SK-N-SH treated with all-trans-retinoic acid at 6 μM for 48 hours (cell line): ENCODE data around the gene BUD23.

ENCODE experiments used
- ATAC-seq: fragments of 200-7000 bp; cut with Tn5 transposase; 3 replicates; pipeline ENCODE4 v1.9.1; 2020; ENCODE audit warnings: mild to moderate bottlenecking, moderate library complexity
- ARNTL ChIP-seq: fragments of 450-650 bp; formaldehyde crosslinking; IDR thresholded peaks from 2 replicates; pipeline ENCODE4 v1.5.0; 2020; ENCODE audit warnings: low read depth, mild to moderate bottlenecking, moderate library complexity, borderline replicate concordance
- BACH2 ChIP-seq: fragments of 250-450 bp; sonication (Bioruptor Pico); IDR thresholded peaks from 2 replicates; pipeline ENCODE4 v1.9.0; 2021; ENCODE audit warnings: mild to moderate bottlenecking, borderline replicate concordance
- CSDC2 ChIP-seq: fragments of 250-450 bp; sonication (Bioruptor Pico); IDR thresholded peaks from 2 replicates; pipeline ENCODE4 v1.5.0; 2020; ENCODE audit warnings: mild to moderate bottlenecking, moderate library complexity
- ESRRG ChIP-seq: fragments of 250-450 bp; sonication (Bioruptor Pico); IDR thresholded peaks from 2 replicates; pipeline ENCODE4 v1.6.1; 2021; ENCODE audit warnings: mild to moderate bottlenecking
- GLIS3 ChIP-seq: fragments of 250-450 bp; sonication (Bioruptor Pico); IDR thresholded peaks from 2 replicates; pipeline ENCODE4 v1.5.0; 2020; ENCODE audit warnings: mild to moderate bottlenecking, moderate library complexity
- ISL1 ChIP-seq: fragments of 250-450 bp; sonication (Bioruptor Pico); IDR thresholded peaks from 2 replicates; pipeline ENCODE4 v2.1.2; 2022; ENCODE audit warnings: mild to moderate bottlenecking, moderate library complexity
- OSR1 ChIP-seq: fragments of 250-450 bp; sonication (Bioruptor Pico); IDR thresholded peaks from 2 replicates; pipeline ENCODE4 v1.8.0; 2022; ENCODE audit warnings: moderate library complexity, mild to moderate bottlenecking, inconsistent platforms
- PPARA ChIP-seq: fragments of 250-450 bp; sonication (Bioruptor Pico); IDR thresholded peaks from 2 replicates; pipeline ENCODE4 v1.5.0; 2020; ENCODE audit warnings: mild to moderate bottlenecking, borderline replicate concordance
- RARB ChIP-seq: fragments of 250-450 bp; sonication (Bioruptor Pico); IDR thresholded peaks from 2 replicates; pipeline ENCODE4 v1.8.0; 2021; ENCODE audit warnings: mild to moderate bottlenecking, moderate library complexity
- SNAI2 ChIP-seq: fragments of 250-450 bp; sonication (Bioruptor Pico); IDR thresholded peaks from 2 replicates; pipeline ENCODE4 v1.5.0; 2020; ENCODE audit warnings: mild to moderate bottlenecking, moderate library complexity
- TCF4 ChIP-seq: fragments of 250-450 bp; sonication (Bioruptor Pico); IDR thresholded peaks from 2 replicates; pipeline ENCODE4 v1.8.0; 2021; ENCODE audit warnings: mild to moderate bottlenecking, moderate library complexity, borderline replicate concordance
- TOX ChIP-seq: fragments of 250-450 bp; sonication (Bioruptor Pico); IDR thresholded peaks from 2 replicates; pipeline ENCODE4 v1.8.0; 2021; ENCODE audit warnings: mild to moderate bottlenecking, moderate library complexity, borderline replicate concordance
- ZC3H10 ChIP-seq: fragments of 250-450 bp; sonication (Bioruptor Pico); IDR thresholded peaks from 2 replicates; pipeline ENCODE4 v1.5.1; 2021; ENCODE audit warnings: mild to moderate bottlenecking, moderate library complexity
- ZFP3 ChIP-seq: fragments of 250-450 bp; sonication (Bioruptor Pico); IDR thresholded peaks from 2 replicates; pipeline ENCODE4 v1.5.0; 2020; ENCODE audit warnings: mild to moderate bottlenecking, moderate library complexity
- ZFP30 ChIP-seq: fragments of 450-650 bp; formaldehyde crosslinking; IDR thresholded peaks from 2 replicates; pipeline ENCODE4 v1.5.0; 2022; ENCODE audit warnings: mild to moderate bottlenecking, moderate library complexity
- ZNF70 ChIP-seq: fragments of 450-650 bp; formaldehyde crosslinking; IDR thresholded peaks from 2 replicates; pipeline ENCODE4 v1.5.0; 2020; ENCODE audit warnings: mild to moderate bottlenecking, moderate library complexity
- ZNF8 ChIP-seq: fragments of 450-650 bp; formaldehyde crosslinking; IDR thresholded peaks from 2 replicates; pipeline ENCODE4 v1.5.0; 2020; ENCODE audit warnings: mild to moderate bottlenecking, moderate library complexity
- TF ChIP-seq, protein P1 (sequence below): fragments of 250-450 bp; sonication (Bioruptor Pico); IDR thresholded peaks from 2 replicates; pipeline ENCODE4 v1.5.1; 2021; ENCODE audit warnings: mild to moderate bottlenecking, moderate library complexity
- TF ChIP-seq, protein P2 (sequence below): fragments of 250-450 bp; sonication (Bioruptor Pico); IDR thresholded peaks from 2 replicates; pipeline ENCODE4 v1.8.0; 2020; ENCODE audit warnings: mild to moderate bottlenecking, moderate library complexity, borderline replicate concordance
- TF ChIP-seq, protein P3 (sequence below): fragments of 250-450 bp; sonication (Bioruptor Pico); IDR thresholded peaks from 2 replicates; pipeline ENCODE4 v1.5.0; 2020; ENCODE audit warnings: mild to moderate bottlenecking, moderate library complexity
- TF ChIP-seq, protein P4 (sequence below): fragments of 250-450 bp; sonication (Bioruptor Pico); IDR thresholded peaks from 2 replicates; pipeline ENCODE4 v1.5.1; 2020; ENCODE audit warnings: low read depth, mild to moderate bottlenecking, moderate library complexity
- TF ChIP-seq, protein P5 (sequence below): fragments of 250-450 bp; sonication (Bioruptor Pico); IDR thresholded peaks from 2 replicates; pipeline ENCODE4 v1.8.0; 2021; ENCODE audit warnings: low read depth, mild to moderate bottlenecking, moderate library complexity, borderline replicate concordance

The BUD23 gene

DNA sequence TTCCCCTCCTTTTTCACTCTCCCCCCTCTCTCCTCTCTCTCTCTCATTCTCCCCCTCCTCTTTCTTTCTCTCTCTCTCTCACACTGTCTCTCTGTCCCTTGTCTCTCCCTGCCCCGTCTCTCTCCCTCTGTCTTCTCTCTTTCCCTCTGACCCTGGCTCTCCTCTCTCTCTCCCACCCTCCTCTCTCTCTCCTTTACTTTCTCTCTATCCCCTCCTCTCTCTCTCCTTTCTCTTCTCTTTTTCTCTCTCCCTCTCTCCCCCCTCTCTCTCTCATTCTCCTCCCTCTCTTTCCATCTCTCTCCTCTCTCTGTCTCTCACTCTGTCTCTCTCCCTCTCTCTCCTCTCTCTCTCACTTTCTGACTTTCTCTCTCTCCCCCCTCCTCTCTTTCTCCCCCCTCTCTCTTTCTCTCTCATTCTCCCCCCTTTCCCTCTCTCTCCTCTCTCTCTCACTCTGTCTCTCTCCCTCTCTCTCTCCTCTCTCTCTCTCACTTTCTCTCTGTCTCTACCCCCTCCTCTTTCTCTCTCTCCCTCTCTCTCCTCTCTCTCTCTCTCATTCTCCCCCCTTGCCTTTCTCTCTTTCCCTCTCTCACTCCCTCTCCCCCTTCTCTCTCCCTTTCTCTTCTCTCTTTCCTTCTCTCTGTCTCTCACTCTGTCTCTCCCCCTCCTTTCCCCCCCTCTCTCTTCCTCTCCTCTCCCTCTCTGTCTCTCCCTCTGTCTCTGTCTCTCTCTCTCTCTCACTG lies 34.6 kb upstream of the BUD23 start:
- no peak for TF ChIP-seq PPARA
- no peak for TF ChIP-seq CSDC2
- TF ChIP-seq ISL1 (CRISPR knock-in tag) = no peak
- no peak for TF ChIP-seq RARB (CRISPR knock-in tag)
- no peak for TF ChIP-seq ZFP30 (CRISPR knock-in tag)
- no peak for TF ChIP-seq OSR1
- TF ChIP-seq, protein P1, sequence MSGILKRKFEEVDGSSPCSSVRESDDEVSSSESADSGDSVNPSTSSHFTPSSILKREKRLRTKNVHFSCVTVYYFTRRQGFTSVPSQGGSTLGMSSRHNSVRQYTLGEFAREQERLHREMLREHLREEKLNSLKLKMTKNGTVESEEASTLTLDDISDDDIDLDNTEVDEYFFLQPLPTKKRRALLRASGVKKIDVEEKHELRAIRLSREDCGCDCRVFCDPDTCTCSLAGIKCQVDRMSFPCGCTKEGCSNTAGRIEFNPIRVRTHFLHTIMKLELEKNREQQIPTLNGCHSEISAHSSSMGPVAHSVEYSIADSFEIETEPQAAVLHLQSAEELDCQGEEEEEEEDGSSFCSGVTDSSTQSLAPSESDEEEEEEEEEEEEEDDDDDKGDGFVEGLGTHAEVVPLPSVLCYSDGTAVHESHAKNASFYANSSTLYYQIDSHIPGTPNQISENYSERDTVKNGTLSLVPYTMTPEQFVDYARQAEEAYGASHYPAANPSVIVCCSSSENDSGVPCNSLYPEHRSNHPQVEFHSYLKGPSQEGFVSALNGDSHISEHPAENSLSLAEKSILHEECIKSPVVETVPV (CRISPR knock-in tag) = no peak
- TF ChIP-seq, protein P2, sequence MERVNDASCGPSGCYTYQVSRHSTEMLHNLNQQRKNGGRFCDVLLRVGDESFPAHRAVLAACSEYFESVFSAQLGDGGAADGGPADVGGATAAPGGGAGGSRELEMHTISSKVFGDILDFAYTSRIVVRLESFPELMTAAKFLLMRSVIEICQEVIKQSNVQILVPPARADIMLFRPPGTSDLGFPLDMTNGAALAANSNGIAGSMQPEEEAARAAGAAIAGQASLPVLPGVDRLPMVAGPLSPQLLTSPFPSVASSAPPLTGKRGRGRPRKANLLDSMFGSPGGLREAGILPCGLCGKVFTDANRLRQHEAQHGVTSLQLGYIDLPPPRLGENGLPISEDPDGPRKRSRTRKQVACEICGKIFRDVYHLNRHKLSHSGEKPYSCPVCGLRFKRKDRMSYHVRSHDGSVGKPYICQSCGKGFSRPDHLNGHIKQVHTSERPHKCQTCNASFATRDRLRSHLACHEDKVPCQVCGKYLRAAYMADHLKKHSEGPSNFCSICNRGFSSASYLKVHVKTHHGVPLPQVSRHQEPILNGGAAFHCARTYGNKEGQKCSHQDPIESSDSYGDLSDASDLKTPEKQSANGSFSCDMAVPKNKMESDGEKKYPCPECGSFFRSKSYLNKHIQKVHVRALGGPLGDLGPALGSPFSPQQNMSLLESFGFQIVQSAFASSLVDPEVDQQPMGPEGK (CRISPR knock-in tag) = no peak
- TF ChIP-seq ZNF70 (CRISPR knock-in tag) = no peak
- no peak for TF ChIP-seq ESRRG (CRISPR knock-in tag)
- no peak for TF ChIP-seq ARNTL (CRISPR knock-in tag)
- TF ChIP-seq SNAI2 = no peak
- TF ChIP-seq ZC3H10 = no peak
- no peak for TF ChIP-seq ZNF8 (CRISPR knock-in tag)
- no peak for TF ChIP-seq BACH2
- TF ChIP-seq, protein P3, sequence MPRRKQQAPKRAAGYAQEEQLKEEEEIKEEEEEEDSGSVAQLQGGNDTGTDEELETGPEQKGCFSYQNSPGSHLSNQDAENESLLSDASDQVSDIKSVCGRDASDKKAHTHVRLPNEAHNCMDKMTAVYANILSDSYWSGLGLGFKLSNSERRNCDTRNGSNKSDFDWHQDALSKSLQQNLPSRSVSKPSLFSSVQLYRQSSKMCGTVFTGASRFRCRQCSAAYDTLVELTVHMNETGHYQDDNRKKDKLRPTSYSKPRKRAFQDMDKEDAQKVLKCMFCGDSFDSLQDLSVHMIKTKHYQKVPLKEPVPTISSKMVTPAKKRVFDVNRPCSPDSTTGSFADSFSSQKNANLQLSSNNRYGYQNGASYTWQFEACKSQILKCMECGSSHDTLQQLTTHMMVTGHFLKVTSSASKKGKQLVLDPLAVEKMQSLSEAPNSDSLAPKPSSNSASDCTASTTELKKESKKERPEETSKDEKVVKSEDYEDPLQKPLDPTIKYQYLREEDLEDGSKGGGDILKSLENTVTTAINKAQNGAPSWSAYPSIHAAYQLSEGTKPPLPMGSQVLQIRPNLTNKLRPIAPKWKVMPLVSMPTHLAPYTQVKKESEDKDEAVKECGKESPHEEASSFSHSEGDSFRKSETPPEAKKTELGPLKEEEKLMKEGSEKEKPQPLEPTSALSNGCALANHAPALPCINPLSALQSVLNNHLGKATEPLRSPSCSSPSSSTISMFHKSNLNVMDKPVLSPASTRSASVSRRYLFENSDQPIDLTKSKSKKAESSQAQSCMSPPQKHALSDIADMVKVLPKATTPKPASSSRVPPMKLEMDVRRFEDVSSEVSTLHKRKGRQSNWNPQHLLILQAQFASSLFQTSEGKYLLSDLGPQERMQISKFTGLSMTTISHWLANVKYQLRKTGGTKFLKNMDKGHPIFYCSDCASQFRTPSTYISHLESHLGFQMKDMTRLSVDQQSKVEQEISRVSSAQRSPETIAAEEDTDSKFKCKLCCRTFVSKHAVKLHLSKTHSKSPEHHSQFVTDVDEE = no peak
- TF ChIP-seq GLIS3 = no peak
- TF ChIP-seq TOX = no peak
- TF ChIP-seq TCF4 = no peak
- no peak for ATAC-seq

DNA sequence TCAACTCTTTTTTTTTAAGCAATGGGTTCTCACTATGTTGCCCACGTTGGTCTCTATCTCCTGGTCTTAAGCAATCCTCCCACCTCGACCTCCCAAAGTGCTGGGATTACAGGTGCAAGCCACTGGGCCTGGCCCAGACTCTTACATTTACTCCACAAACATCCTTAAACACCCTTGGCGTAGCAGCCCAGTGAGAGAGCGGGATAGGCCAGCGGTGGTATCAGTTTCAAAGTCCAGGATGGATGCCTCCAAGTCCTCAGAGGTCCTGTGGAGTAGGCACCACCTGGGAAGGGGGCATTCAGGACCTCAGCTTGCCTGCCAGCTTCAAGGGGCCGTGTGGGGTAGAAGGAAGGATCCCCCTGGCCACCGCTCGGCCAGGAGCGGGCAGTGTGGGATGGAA lies 33.8 kb upstream of the BUD23 start:
- ATAC-seq = no peak; the same call in 2 of the 3 replicates
- TF ChIP-seq ZC3H10 (no peak), SNAI2 (no peak), ZNF70 (CRISPR knock-in tag) (no peak), GLIS3 (no peak), ISL1 (CRISPR knock-in tag) (no peak), ZFP30 (CRISPR knock-in tag) (no peak), ARNTL (CRISPR knock-in tag) (no peak), RARB (CRISPR knock-in tag) (no peak), PPARA (no peak), ESRRG (CRISPR knock-in tag) (no peak), ZFP3 (no peak)
- TF ChIP-seq, protein P3 = no peak
- TF ChIP-seq, protein P2 (CRISPR knock-in tag) = no peak
- TF ChIP-seq, protein P1 (CRISPR knock-in tag) = no peak
- TF ChIP-seq, protein P4, sequence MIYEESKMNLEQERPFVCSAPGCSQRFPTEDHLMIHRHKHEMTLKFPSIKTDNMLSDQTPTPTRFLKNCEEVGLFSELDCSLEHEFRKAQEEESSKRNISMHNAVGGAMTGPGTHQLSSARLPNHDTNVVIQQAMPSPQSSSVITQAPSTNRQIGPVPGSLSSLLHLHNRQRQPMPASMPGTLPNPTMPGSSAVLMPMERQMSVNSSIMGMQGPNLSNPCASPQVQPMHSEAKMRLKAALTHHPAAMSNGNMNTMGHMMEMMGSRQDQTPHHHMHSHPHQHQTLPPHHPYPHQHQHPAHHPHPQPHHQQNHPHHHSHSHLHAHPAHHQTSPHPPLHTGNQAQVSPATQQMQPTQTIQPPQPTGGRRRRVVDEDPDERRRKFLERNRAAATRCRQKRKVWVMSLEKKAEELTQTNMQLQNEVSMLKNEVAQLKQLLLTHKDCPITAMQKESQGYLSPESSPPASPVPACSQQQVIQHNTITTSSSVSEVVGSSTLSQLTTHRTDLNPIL (CRISPR knock-in tag) = no peak
- TF ChIP-seq, protein P5, sequence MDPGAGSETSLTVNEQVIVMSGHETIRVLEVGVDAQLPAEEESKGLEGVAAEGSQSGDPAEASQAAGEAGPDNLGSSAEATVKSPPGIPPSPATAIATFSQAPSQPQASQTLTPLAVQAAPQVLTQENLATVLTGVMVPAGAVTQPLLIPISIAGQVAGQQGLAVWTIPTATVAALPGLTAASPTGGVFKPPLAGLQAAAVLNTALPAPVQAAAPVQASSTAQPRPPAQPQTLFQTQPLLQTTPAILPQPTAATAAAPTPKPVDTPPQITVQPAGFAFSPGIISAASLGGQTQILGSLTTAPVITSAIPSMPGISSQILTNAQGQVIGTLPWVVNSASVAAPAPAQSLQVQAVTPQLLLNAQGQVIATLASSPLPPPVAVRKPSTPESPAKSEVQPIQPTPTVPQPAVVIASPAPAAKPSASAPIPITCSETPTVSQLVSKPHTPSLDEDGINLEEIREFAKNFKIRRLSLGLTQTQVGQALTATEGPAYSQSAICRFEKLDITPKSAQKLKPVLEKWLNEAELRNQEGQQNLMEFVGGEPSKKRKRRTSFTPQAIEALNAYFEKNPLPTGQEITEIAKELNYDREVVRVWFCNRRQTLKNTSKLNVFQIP (CRISPR knock-in tag) = no peak
- TF ChIP-seq, all 23 proteins: peak for 0
